SK-N-SH (cell line): ENCODE data around the gene SYNGR3.
"Not testable (repeated sequence)": the region's sequence is repeated elsewhere in the genome, so short reads cannot be mapped to it uniquely, and the experiment has no call there.

ENCODE experiments used
- CHD2 ChIP-seq: fragments of 150-350 bp; IDR thresholded peaks from 2 replicates; pipeline ENCODE4 v1.6.1; 2018; ENCODE audit warnings: low read length; ENCODE audit not compliant: partially characterized antibody
- EP300 ChIP-seq, 2 experiments: IDR thresholded peaks; 2 replicates each; pipeline versions ENCODE4 v1.4.0 to v1.6.1; 2012; ENCODE audit warnings: borderline replicate concordance in 1 of 2, low read depth in 1 of 2, low read length in 1 of 2
- EZH2phosphoT487 ChIP-seq: fragments of 200-600 bp; sonication (generic); IDR thresholded peaks from 2 replicates; pipeline ENCODE4 v1.6.1; 2017; ENCODE audit warnings: low read depth, mixed run types, mild to moderate bottlenecking, antibody characterized with exemption, moderate library complexity, borderline replicate concordance
- FOXJ3 ChIP-seq: sonication (generic); formaldehyde crosslinking; IDR thresholded peaks from 2 replicates; pipeline ENCODE4 v1.5.1; 2020; ENCODE audit warnings: mild to moderate bottlenecking, missing genetic modification reagents
- NFIC ChIP-seq: IDR thresholded peaks from 2 replicates; pipeline ENCODE4 v1.4.0; 2012; ENCODE audit warnings: borderline replicate concordance
- NRF1 ChIP-seq: IDR thresholded peaks from 2 replicates; pipeline ENCODE4 v1.6.1; 2012; ENCODE audit warnings: low read depth, mild to moderate bottlenecking, low read length
- POLR2AphosphoS5 ChIP-seq: IDR thresholded peaks from 2 replicates; pipeline ENCODE4 v1.6.1; 2012; ENCODE audit warnings: low read depth, low read length
- RCOR1 ChIP-seq: fragments of 150-350 bp; IDR thresholded peaks from 2 replicates; pipeline ENCODE4 v1.6.1; 2017; ENCODE audit warnings: antibody characterized with exemption, low read length
- TF ChIP-seq, protein P1 (sequence below): fragments of 200-600 bp; sonication (generic); IDR thresholded peaks from 2 replicates; pipeline ENCODE4 v1.6.1; 2017; ENCODE audit warnings: antibody characterized with exemption, mild to moderate bottlenecking, moderate library complexity
- TF ChIP-seq, protein P2 (sequence below): IDR thresholded peaks from 2 replicates; pipeline ENCODE4 v1.4.0; 2012; ENCODE audit warnings: low read depth, borderline replicate concordance
- TF ChIP-seq, protein P3 (sequence below): IDR thresholded peaks from 2 replicates; pipeline ENCODE4 v1.6.1; 2012; ENCODE audit warnings: mild to moderate bottlenecking, low read depth, low read length, moderate library complexity
- TF ChIP-seq, protein P4 (sequence below): fragments of 150-350 bp; IDR thresholded peaks from 2 replicates; pipeline ENCODE4 v1.6.1; 2016; ENCODE audit warnings: mild to moderate bottlenecking, low read depth, low read length
- TF ChIP-seq, protein P5 (sequence below): fragments of 150-350 bp; IDR thresholded peaks from 2 replicates; pipeline ENCODE4 v1.6.1; 2017; ENCODE audit warnings: antibody characterized with exemption, low read length, low read depth, borderline replicate concordance

- not testable (repeated sequence) for TF ChIP-seq POLR2AphosphoS5; NFIC; EP300 (IDR thresholded peaks at IDR 0.05; ENCODE audit: borderline replicate concordance in 1 of 2, low read depth in 1 of 2, low read length in 1 of 2); RCOR1; EZH2phosphoT487; FOXJ3 (CRISPR knock-in tag); NRF1; CHD2
- TF ChIP-seq, protein P1, sequence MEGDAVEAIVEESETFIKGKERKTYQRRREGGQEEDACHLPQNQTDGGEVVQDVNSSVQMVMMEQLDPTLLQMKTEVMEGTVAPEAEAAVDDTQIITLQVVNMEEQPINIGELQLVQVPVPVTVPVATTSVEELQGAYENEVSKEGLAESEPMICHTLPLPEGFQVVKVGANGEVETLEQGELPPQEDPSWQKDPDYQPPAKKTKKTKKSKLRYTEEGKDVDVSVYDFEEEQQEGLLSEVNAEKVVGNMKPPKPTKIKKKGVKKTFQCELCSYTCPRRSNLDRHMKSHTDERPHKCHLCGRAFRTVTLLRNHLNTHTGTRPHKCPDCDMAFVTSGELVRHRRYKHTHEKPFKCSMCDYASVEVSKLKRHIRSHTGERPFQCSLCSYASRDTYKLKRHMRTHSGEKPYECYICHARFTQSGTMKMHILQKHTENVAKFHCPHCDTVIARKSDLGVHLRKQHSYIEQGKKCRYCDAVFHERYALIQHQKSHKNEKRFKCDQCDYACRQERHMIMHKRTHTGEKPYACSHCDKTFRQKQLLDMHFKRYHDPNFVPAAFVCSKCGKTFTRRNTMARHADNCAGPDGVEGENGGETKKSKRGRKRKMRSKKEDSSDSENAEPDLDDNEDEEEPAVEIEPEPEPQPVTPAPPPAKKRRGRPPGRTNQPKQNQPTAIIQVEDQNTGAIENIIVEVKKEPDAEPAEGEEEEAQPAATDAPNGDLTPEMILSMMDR = not testable (repeated sequence)
- TF ChIP-seq, protein P2, sequence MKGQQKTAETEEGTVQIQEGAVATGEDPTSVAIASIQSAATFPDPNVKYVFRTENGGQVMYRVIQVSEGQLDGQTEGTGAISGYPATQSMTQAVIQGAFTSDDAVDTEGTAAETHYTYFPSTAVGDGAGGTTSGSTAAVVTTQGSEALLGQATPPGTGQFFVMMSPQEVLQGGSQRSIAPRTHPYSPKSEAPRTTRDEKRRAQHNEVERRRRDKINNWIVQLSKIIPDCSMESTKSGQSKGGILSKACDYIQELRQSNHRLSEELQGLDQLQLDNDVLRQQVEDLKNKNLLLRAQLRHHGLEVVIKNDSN = not testable (repeated sequence)
- TF ChIP-seq, protein P3, sequence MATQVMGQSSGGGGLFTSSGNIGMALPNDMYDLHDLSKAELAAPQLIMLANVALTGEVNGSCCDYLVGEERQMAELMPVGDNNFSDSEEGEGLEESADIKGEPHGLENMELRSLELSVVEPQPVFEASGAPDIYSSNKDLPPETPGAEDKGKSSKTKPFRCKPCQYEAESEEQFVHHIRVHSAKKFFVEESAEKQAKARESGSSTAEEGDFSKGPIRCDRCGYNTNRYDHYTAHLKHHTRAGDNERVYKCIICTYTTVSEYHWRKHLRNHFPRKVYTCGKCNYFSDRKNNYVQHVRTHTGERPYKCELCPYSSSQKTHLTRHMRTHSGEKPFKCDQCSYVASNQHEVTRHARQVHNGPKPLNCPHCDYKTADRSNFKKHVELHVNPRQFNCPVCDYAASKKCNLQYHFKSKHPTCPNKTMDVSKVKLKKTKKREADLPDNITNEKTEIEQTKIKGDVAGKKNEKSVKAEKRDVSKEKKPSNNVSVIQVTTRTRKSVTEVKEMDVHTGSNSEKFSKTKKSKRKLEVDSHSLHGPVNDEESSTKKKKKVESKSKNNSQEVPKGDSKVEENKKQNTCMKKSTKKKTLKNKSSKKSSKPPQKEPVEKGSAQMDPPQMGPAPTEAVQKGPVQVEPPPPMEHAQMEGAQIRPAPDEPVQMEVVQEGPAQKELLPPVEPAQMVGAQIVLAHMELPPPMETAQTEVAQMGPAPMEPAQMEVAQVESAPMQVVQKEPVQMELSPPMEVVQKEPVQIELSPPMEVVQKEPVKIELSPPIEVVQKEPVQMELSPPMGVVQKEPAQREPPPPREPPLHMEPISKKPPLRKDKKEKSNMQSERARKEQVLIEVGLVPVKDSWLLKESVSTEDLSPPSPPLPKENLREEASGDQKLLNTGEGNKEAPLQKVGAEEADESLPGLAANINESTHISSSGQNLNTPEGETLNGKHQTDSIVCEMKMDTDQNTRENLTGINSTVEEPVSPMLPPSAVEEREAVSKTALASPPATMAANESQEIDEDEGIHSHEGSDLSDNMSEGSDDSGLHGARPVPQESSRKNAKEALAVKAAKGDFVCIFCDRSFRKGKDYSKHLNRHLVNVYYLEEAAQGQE = not testable (repeated sequence)
- TF ChIP-seq, protein P4, sequence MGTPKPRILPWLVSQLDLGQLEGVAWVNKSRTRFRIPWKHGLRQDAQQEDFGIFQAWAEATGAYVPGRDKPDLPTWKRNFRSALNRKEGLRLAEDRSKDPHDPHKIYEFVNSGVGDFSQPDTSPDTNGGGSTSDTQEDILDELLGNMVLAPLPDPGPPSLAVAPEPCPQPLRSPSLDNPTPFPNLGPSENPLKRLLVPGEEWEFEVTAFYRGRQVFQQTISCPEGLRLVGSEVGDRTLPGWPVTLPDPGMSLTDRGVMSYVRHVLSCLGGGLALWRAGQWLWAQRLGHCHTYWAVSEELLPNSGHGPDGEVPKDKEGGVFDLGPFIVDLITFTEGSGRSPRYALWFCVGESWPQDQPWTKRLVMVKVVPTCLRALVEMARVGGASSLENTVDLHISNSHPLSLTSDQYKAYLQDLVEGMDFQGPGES = not testable (repeated sequence)
- TF ChIP-seq, protein P5, sequence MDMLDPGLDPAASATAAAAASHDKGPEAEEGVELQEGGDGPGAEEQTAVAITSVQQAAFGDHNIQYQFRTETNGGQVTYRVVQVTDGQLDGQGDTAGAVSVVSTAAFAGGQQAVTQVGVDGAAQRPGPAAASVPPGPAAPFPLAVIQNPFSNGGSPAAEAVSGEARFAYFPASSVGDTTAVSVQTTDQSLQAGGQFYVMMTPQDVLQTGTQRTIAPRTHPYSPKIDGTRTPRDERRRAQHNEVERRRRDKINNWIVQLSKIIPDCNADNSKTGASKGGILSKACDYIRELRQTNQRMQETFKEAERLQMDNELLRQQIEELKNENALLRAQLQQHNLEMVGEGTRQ = not testable (repeated sequence)
Observed at GRCh38 chr16:1957434-1958142, 32.2 kb upstream of the SYNGR3 start.
